Midbrain (tissue), 1 donor: Measurements from ENCODE around the gene CYSLTR2.
"Not testable (repeated sequence)": the region's sequence is repeated elsewhere in the genome, so short reads cannot be mapped to it uniquely, and the experiment has no call there.

Experiments used
- DNase-seq: peaks from one replicate; lab custom pipeline; 2025; lab: John Stamatoyannopoulos, UW

Gene CYSLTR2

DNA sequence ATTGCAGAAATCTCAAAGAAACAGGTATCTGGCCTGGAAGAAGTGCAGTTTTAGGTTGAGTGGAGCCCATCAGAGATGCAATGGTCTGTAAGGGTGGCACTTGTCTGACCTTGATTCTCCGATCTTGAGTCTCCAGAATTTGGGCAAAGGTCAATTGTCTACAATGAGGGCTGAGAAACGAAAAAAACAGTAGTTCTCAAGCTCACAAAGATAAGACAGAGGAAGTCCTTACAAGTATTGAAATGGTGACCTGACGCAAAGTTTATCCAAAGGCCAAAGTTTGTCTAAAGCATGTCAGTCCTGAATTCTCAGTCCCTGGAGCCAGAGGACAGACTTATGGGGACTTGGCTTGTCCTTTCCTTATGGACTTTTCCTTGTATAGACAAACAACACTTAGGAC lies 40.3 kb downstream of the CYSLTR2 start:
- no peak for DNase-seq

DNA sequence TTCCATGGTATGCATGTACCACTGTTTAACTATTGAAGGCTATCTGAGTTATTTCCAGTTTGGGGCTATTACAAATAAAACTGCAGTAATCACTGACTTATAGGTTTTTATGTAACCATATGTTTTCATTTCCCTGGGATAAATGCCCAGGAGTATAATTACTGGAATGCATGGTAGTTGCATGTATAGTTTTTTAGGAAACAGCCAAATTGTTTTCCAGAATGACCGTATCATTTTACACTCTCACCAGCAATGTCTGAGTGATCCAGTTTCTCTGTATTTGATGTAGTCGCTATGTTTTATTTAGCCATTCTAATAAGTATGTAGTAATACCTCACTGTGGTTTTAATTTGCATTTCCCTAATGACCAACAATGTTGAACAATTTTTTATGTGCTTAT lies 42.0 kb downstream of the CYSLTR2 start:
- DNase-seq, result no peak

GRCh38 chr13:48696676-48697075 lies 42.9 kb downstream of the CYSLTR2 start:
- DNase-seq, result not testable (repeated sequence)

DNA sequence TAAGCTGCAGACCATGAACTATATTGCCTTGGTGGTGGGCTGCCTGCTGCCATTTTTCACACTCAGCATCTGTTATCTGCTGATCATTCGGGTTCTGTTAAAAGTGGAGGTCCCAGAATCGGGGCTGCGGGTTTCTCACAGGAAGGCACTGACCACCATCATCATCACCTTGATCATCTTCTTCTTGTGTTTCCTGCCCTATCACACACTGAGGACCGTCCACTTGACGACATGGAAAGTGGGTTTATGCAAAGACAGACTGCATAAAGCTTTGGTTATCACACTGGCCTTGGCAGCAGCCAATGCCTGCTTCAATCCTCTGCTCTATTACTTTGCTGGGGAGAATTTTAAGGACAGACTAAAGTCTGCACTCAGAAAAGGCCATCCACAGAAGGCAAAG lies 53.7 kb downstream of the CYSLTR2 start:
- no peak for DNase-seq

GRCh38 chr13:48708764-48709163 lies 55.0 kb downstream of the CYSLTR2 start:
- no peak for DNase-seq

DNA sequence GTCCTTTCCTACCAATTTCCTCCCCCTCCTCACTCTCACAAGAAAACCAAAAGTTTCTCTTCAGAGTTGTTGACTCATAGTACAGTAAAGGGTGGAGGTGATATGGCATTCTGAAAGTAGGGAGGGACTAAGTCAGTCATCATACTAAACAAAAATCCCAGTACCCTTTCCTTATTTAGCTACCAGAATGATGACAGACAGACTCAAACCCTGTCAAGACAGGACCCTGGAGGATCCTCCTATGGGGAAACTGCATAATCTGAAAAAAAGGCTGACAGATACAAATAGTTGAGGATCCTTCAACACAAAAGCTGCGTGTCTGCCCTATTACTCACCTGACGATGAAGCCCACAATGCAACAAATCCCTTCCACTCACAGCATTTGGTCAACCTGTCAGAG lies 55.5 kb downstream of the CYSLTR2 start:
- DNase-seq, result no peak

- DNase-seq, result no peak
Measured at GRCh38 chr13:48710160-48710559, 56.4 kb downstream of the CYSLTR2 start.

- DNase-seq, result no peak
Measured at GRCh38 chr13:48712141-48712540, 58.4 kb downstream of the CYSLTR2 start.

GRCh38 chr13:48715977-48716376 lies 62.2 kb downstream of the CYSLTR2 start:
- DNase-seq, result no peak

DNA sequence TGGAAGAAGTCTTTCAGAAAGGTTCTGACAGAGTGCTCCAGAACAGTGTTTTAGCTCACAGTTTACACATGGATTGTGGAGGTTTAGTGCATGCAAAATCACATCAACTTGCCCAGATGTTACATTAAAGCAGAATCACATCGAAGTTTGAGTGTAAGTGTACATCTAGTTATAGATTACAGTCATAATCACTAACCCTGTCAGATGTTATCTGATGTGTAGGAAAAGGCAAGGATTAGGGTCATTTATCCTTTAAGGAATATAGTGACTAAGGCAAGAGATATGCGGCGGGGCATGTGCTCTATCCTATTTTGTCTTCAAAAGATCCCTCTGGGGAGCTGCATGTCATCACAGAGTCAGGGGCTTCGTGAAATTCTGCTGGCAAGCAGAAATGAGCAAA lies 66.9 kb downstream of the CYSLTR2 start:
- no peak for DNase-seq

DNA sequence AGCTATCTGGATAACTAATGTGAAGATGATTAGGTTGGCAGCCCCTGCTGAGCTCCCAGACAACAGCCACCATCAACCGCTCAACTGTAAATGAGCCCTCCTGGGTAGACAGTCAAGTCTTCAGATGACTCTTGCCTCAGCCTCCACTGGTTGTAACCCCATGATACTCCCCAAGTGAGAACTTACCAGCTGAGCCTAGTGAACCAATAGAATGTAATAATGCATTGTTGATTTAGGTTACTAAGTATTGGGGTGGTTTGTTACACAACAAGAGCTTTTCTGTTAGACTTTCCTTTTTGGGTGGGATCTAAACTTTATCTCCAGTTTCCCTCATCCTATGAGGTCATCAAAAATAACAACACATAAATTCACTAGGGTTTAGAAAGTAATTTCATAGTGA lies 69.4 kb downstream of the CYSLTR2 start:
- DNase-seq, result no peak

DNA sequence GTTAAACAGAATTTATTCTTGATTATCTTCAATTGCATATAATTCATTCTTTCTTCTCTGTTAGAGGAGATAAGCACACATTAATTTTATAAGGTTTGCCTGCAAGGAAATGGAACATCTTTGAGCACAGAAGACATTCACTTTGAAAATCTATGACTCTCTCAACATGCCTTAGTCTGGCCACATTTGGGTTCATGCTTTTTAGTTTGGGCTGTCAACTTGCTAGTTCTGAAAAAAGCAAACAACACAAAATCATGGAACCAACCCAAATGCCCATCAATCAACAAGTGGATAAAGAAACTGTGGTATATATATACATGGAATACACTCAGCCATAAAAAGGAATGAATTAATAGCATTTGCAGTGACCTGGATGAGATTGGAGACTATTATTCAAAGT lies 71.5 kb downstream of the CYSLTR2 start:
- DNase-seq, result no peak

- no peak for DNase-seq
Measured at GRCh38 chr13:48726711-48727110, 73.0 kb downstream of the CYSLTR2 start.

DNA sequence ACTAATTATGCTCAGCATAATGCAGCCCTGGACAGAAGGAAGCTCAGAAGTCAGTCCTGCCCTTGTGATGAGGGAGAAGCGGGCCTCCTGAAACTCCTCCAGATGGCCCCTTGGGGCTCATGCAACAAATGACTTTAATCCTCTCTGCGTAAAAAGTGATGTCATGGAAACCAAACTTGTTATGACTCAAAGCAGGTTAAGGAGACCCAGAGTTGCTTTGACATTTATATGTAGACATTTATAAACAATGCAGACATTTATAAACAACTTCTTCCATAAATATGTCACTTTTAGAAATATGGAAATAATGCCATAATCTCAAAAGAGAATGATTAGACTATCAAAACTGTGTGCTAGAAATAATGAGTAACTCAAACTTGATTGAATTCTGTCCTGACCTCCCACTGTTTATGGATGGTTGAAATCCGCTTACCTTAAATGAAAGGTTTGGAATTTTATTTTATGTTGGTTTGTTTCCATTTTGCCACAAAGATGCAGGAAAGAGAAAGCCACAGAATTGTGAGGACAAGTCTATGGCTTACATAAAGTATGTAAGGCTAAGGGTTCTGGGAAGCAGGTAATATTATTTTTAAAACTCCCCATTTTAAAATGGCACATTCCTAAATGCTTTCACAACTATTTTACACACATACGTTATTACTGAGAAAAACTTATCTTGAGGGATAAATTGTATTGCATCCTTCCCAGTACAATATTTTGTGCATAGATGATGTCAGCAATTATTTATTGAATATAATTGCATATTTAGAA lies 73.7 kb downstream of the CYSLTR2 start:
- no peak for DNase-seq

- no peak for DNase-seq
Measured at GRCh38 chr13:48728226-48728625, 74.5 kb downstream of the CYSLTR2 start.

- no peak for DNase-seq
Measured at GRCh38 chr13:48728876-48729275, 75.1 kb downstream of the CYSLTR2 start.

DNA sequence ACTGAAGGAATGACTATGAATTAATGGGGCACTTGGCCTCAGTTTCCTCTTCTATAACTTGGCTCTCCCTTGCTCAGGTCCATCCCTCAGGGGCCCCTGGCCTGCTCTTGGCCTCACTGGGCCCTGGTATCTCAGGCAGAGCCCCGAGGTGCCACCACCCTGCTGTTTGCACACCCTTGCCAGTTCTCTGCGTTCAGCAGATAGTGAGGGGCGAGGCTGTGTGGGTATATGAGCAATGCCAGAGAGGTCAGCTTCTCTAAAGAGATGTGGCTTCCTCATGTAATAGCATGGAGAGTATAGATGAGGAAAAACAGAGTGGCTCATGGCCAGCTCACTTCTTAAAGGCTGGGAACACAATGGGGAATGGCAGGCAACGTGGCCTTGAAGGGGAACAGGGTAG lies 76.1 kb downstream of the CYSLTR2 start:
- DNase-seq, result no peak

DNA sequence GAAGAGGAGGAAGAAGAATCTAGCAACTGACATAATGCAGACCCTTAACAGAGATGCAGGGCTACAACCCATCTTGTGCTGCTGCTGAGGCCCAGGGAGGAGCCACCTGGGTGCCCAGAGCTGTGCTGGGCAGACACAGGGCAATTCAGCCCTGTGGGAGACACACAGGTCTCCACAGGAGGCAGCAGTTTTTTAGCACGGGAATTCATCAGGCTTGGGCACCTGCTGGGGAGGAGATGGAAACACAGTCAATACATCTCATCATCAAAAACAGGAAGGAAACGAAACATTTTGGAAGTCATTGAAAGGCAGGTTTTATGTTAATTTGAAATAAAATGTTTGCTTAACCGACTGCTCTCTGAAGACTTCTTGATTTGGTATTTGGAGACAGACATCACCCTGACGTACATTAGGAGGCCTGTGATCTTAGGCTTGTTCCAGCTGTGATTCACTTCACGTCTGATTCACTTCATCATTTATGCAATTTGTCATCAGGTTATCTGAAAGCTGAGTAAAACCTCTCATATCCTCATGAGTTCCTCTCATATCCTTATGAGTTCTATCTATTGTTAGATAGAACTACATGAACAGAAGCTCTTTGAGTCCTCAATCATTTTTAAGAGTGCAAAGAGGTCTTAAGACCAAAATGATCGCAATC lies 77.4 kb downstream of the CYSLTR2 start:
- DNase-seq, result no peak

DNA sequence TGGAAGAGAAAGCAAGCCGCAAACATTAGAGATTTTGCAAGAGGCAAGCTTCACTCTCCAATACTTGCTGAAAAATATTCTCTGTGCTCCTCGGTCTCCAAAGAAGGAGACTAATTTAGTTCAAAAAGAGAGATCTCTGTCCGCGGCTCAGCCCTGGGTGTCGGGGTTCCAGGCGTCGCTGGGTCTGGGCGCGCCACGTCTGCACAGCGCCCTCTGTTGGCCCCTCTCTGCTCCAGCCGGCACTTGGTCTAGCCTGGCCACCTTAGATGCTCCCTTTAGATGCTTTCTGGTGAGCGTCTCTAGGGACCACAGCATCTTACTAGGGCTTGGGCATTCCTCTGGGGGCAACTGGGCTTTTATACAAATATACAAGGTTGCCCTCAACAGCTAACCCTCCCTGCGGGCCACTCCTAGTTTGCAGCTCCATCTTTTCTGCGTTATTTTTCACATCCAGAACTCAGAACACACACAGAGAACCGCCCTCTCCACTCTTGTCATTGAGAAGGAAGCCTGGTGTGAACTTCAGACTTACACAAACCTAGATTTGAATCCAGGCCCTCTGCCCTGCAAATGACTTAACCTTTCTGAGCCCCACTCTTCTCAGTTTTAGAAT lies 78.3 kb downstream of the CYSLTR2 start:
- DNase-seq, result no peak

DNA sequence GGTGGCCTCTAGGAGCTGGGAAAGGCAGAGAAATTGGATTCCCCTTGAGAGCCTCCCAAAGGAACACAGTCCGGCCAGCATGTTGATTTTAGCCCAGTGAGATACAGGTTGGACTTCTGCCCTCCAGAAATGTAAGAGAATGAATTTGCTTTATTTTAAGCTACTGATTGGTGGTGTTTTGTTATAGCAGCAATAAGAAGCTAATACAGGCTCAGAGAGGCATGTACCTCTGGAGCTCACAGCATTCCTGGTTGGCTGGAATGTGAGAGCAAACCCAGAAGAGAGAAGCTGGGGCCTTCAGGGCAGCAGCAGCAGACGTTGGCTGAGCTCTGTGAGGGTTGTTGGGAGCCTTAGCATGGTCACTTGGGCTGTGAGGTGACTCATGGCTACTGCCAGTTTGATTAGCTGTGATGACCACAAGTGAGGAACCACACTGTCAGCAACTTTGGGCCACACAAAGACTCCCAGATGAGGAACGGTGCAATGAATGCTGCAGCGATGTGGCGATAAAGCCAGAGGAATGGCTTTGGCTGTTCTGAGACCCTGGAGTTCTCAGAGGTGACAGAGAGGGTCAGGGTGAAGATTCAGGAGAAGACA lies 80.1 kb downstream of the CYSLTR2 start:
- DNase-seq, result no peak

- DNase-seq, result no peak
Measured at GRCh38 chr13:48735571-48735970, 81.8 kb downstream of the CYSLTR2 start.

DNA sequence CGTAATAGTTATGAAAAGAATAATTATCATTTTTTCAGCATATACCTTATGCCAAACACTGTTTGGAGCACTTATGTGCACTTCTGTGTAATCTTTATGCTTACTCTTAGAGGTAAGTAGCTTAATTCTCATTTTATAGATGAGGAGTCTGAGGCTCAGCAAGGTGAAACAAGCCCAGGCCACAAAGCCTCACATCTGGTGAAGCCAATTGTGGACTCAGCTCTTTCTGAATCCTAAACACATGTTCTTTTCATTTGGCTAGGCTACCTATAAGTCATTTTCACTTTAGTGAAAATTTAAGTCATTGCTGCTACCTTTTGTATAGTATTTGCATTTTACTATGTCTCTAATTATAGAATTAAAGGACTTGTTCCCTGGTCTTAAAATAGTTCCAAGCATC lies 84.0 kb downstream of the CYSLTR2 start:
- DNase-seq, result no peak

- DNase-seq, result no peak
Measured at GRCh38 chr13:48738311-48738710, 84.6 kb downstream of the CYSLTR2 start.
